Measurements from ENCODE around the gene LRRC7. TPM values are rescaled to one million over a fixed set of nuclear protein-coding genes. Genes with fewer than 3 reads are reported as not detected.

The LRRC7 gene
- total RNA-seq, 2 experiments from 2014 or later: 0.14 to 0.20 TPM

DNA sequence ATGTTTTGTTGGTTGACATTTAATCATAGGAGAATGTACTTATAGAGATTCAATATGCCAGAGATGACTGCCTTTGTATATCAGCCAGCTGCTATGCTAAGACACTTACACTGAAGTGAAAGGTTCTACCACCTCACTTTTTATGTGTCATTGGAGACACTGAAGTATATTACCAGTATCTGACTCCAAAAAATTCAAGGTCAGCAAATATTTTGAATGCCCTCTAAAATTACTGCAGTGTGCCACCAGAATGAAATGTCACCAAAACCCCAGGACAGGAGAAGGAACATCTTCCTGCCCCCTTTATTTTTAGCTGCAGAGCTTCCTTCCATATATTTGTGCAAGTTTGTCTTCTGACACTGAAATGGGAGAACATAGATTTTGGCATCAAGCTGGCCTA is 496.1 kb downstream of the LRRC7 start:
- Histone ChIP-seq H3K27me3 (ENCODE audit: control insufficient read depth in 1 of 2, insufficient read depth in 2 of 2, low read length in 2 of 2) (no peaks in the 10 kb centered on the region), H3K36me3 (ENCODE audit: insufficient read depth, low read length) (no peaks in the 10 kb centered on the region), H3K4me1 (ENCODE audit: insufficient read depth, low read length) (no peaks in the 10 kb centered on the region), H3K27ac (ENCODE audit: low read depth in 1 of 2, low read length in 2 of 2) (no peak overlapping the region), H3K9me3 (ENCODE audit: control insufficient read depth in 1 of 2, insufficient read depth in 1 of 2, low read length in 2 of 2) (no peaks in the 10 kb centered on the region), H3K4me3 (ENCODE audit: low read length) (no peak overlapping the region)
- Mint-ChIP-seq H3K9me3 (no peaks in the 10 kb centered on the region), H3K36me3 (ENCODE audit: low read depth) (no peaks in the 10 kb centered on the region), H3K27me3 (no peaks in the 10 kb centered on the region), H3K4me1 (ENCODE audit: low read depth) (no peaks in the 10 kb centered on the region), H3K4me3 (no peak overlapping the region), H3K27ac (no peak overlapping the region)
- CTCF ChIA-PET: no interaction called here
- intact Hi-C loops (cut with DNase I, micrococcal nuclease): no loop called here
- DNase-seq (no peak), ATAC-seq (ENCODE audit: poor library complexity) (no peak)
- TF ChIP-seq, protein P1, sequence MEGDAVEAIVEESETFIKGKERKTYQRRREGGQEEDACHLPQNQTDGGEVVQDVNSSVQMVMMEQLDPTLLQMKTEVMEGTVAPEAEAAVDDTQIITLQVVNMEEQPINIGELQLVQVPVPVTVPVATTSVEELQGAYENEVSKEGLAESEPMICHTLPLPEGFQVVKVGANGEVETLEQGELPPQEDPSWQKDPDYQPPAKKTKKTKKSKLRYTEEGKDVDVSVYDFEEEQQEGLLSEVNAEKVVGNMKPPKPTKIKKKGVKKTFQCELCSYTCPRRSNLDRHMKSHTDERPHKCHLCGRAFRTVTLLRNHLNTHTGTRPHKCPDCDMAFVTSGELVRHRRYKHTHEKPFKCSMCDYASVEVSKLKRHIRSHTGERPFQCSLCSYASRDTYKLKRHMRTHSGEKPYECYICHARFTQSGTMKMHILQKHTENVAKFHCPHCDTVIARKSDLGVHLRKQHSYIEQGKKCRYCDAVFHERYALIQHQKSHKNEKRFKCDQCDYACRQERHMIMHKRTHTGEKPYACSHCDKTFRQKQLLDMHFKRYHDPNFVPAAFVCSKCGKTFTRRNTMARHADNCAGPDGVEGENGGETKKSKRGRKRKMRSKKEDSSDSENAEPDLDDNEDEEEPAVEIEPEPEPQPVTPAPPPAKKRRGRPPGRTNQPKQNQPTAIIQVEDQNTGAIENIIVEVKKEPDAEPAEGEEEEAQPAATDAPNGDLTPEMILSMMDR (IDR thresholded peaks at IDR 0.05): no peak
- POLR2A ChIA-PET: no interaction called here

DNA sequence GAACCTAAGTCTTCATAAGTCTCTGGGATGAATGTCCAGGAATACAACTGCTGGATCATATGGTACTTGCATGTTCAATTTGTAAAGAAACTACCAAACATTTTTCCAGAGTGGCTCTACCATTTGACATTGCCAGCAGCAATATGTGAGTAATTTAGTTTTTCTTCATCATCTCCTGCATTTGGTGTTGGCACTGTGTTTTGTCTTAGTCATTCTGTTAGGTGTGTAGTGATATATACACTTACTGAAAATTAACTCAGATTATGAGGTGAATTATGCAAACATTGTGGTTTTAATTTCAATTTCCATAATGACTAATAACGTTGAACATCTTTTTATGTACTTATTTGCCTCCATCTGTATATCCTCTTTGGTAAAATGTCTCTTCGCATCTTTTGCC is 499.0 kb downstream of the LRRC7 start:
- no peaks in the 10 kb centered on the region for H3K4me1 ChIP-seq (ENCODE audit: insufficient read depth, low read length)
- H3K4me3 ChIP-seq (ENCODE audit: low read length): no peak overlapping the region
- TF ChIP-seq, protein P1 (IDR thresholded peaks at IDR 0.05): no peak
- H3K27ac ChIP-seq (ENCODE audit: low read depth in 1 of 2, low read length in 2 of 2): no peak overlapping the region
- intact Hi-C loops (cut with DNase I, micrococcal nuclease): no loop called here
- POLR2A ChIA-PET: no interaction called here
- no peaks in the 10 kb centered on the region for H3K27me3 Mint-ChIP-seq
- H3K36me3 Mint-ChIP-seq (ENCODE audit: low read depth): no peaks in the 10 kb centered on the region
- no peak for DNase-seq
- H3K9me3 Mint-ChIP-seq: no peaks in the 10 kb centered on the region
- H3K4me3 Mint-ChIP-seq: no peak overlapping the region
- H3K4me1 Mint-ChIP-seq (ENCODE audit: low read depth): no peaks in the 10 kb centered on the region
- no peaks in the 10 kb centered on the region for H3K36me3 ChIP-seq (ENCODE audit: insufficient read depth, low read length)
- no peak for ATAC-seq (ENCODE audit: poor library complexity)
- H3K27me3 ChIP-seq (ENCODE audit: control insufficient read depth in 1 of 2, insufficient read depth in 2 of 2, low read length in 2 of 2): no peaks in the 10 kb centered on the region
- no peak overlapping the region for H3K27ac Mint-ChIP-seq
- no peaks in the 10 kb centered on the region for H3K9me3 ChIP-seq (ENCODE audit: control insufficient read depth in 1 of 2, insufficient read depth in 1 of 2, low read length in 2 of 2)
- CTCF ChIA-PET: no interaction called here

DNA sequence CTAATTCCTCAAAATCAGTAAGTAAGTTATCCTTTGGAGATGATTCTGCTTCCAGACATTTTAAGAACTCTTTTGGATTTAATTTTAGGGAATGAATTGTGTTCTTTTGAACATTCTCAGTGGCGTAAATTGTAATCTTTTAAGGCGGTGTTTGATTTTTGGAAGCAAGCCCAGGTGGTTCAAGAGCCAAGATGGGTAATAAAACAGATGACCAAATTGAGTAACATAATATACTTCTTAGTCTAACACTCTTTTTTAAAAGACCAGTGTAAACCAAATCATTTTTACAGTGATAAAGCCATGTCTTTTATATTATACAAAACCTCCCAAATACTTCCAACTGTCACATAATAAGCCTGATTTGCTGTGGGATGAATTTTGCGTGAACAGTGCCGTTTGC is 503.9 kb downstream of the LRRC7 start:
- H3K36me3 ChIP-seq (ENCODE audit: insufficient read depth, low read length): no peaks in the 10 kb centered on the region
- no peaks in the 10 kb centered on the region for H3K27me3 ChIP-seq (ENCODE audit: control insufficient read depth in 1 of 2, insufficient read depth in 2 of 2, low read length in 2 of 2)
- POLR2A ChIA-PET: no interaction called here
- no peaks in the 10 kb centered on the region for H3K9me3 ChIP-seq (ENCODE audit: control insufficient read depth in 1 of 2, insufficient read depth in 1 of 2, low read length in 2 of 2)
- no peaks in the 10 kb centered on the region for H3K4me1 ChIP-seq (ENCODE audit: insufficient read depth, low read length)
- CTCF ChIA-PET: no interaction called here
- no peaks in the 10 kb centered on the region for H3K9me3 Mint-ChIP-seq
- no peaks in the 10 kb centered on the region for H3K4me1 Mint-ChIP-seq (ENCODE audit: low read depth)
- no peaks in the 10 kb centered on the region for H3K27me3 Mint-ChIP-seq
- intact Hi-C loops (cut with DNase I, micrococcal nuclease): no loop called here
- no peaks in the 10 kb centered on the region for H3K36me3 Mint-ChIP-seq (ENCODE audit: low read depth)
- H3K27ac ChIP-seq (ENCODE audit: low read depth in 1 of 2, low read length in 2 of 2): no peak overlapping the region
- ATAC-seq (ENCODE audit: poor library complexity) (no peak), DNase-seq (no peak)
- no peak overlapping the region for H3K27ac Mint-ChIP-seq
- no peak overlapping the region for H3K4me3 ChIP-seq (ENCODE audit: low read length)
- H3K4me3 Mint-ChIP-seq: no peak overlapping the region
- TF ChIP-seq, protein P1 (IDR thresholded peaks at IDR 0.05): no peak

Data from CD4-positive, alpha-beta T cell (primary cell).